Esophagus muscularis mucosa (tissue), 4 donors: ENCODE results near the gene OAS1. TPM values are rescaled to one million over a fixed set of nuclear protein-coding genes. Genes with fewer than 3 reads are reported as not detected.

Source experiments
- DNase-seq: peaks from one replicate; pipeline ENCODE4 v3.0.0-alpha.2; 2017; ENCODE audit errors: extremely low spot score
- H3K27ac ChIP-seq, 4 donors: fragments of 200-600 bp; sonication (generic); replicated peaks in 1 of 4; 1 replicate in 3 of 4; 2 replicates in 1 of 4; pipeline ENCODE4 v1.5.1; 2016 to 2019; ENCODE audit warnings: mild to moderate bottlenecking in 1 of 4
- H3K27me3 ChIP-seq, 4 donors: fragments of 200-600 bp; sonication (generic); one replicate each; pipeline versions ENCODE4 v1.5.1 to v1.6.0; 2016 to 2019
- H3K36me3 ChIP-seq, 4 donors: fragments of 200-600 bp; sonication (generic); one replicate each; pipeline ENCODE4 v1.5.1; 2016 to 2019
- H3K4me1 ChIP-seq, 4 donors: fragments of 200-600 bp; sonication (generic); one replicate each; pipeline ENCODE4 v1.5.1; 2016 to 2019
- H3K4me3 ChIP-seq, 4 donors: fragments of 200-600 bp; sonication (generic); 1 replicate in 2 of 4; 2 replicates in 2 of 4; pipeline ENCODE4 v1.5.1; 2016 to 2019; ENCODE audit warnings: mild to moderate bottlenecking in 4 of 4, moderate library complexity in 1 of 4
- H3K9me3 ChIP-seq, 4 donors: fragments of 200-600 bp; sonication (generic); 1 replicate in 3 of 4; 2 replicates in 1 of 4; pipeline ENCODE4 v1.5.1; 2016 to 2019
- CTCF ChIP-seq, 3 experiments: fragments of 200-600 bp in 2 of 3; fragments of 450-650 bp in 1 of 3; sonication (generic) in 2 of 3; IDR thresholded peaks; one replicate each; pipeline ENCODE4 v1.5.1; 2017 to 2019; ENCODE audit warnings: antibody characterized with exemption in 3 of 3, mild to moderate bottlenecking in 2 of 3, moderate library complexity in 1 of 3
- EP300 ChIP-seq: sonication (generic); formaldehyde crosslinking; IDR thresholded peaks from one replicate; pipeline ENCODE4 v1.6.1; 2017; ENCODE audit warnings: antibody characterized with exemption
- POLR2A ChIP-seq: fragments of 450-650 bp; IDR thresholded peaks from one replicate; pipeline ENCODE4 v1.6.1; 2017; ENCODE audit warnings: antibody characterized with exemption, moderate library complexity, mild to moderate bottlenecking, low read depth
- POLR2AphosphoS5 ChIP-seq, 2 donors: sonication (generic); formaldehyde crosslinking; IDR thresholded peaks; one replicate each; pipeline ENCODE4 v1.6.1; 2017; ENCODE audit warnings: antibody characterized with exemption in 2 of 2
- WGBS: methylation state at CpG from one replicate; pipeline ENCODE4 v1.1.5; 2018; 5-methylcytosine and 5-hydroxymethylcytosine counted together
- intact Hi-C: fragments of 100-400 bp; cut with DNase I; formaldehyde crosslinking; loops from one replicate; pipeline ENCODE4 v1.15.1; 2023
- total RNA-seq, 4 donors: library from RNA; depleted of rRNA; stranded (reverse); fragments of >200 nt; gene quantifications; one replicate each; pipeline versions ENCODE4 v1.1.0 to v1.2.1, GENCODE V29; 2016

Gene OAS1
- total RNA-seq, 4 donors from 2014 or later, result 9.9 to 10.4 (median 10.0) TPM

GRCh38 chr12:112965643-112966042 lies 58.9 kb downstream of the OAS1 start:
- Histone ChIP-seq H3K4me3 (no peak overlapping the region), H3K9me3 (no peaks in the 10 kb centered on the region), H3K27me3 (no peaks in the 10 kb centered on the region), H3K36me3 (peaks cover 12 to 100% (median 69%) of the 10 kb centered on the region in 4 donors), H3K4me1 (no peaks in the 10 kb centered on the region), H3K27ac (no peak overlapping the region)
- intact Hi-C loops, result no loop called here
- TF ChIP-seq POLR2A, result no peak
- no peak for TF ChIP-seq POLR2AphosphoS5 (IDR thresholded peaks at IDR 0.05)
- TF ChIP-seq EP300, result no peak
- TF ChIP-seq CTCF (IDR thresholded peaks at IDR 0.05), result no peak
- peak; percentile 78 for DNase-seq
- 89% methylated on average over 15 of the region's 15 CpGs for WGBS

- Histone ChIP-seq H3K36me3 (peaks cover 2 to 91% (median 60%) of the 10 kb centered on the region in 4 donors), H3K4me1 (peaks cover 0 to 9% (median 0%) of the 10 kb centered on the region in 4 donors), H3K4me3 (no peak overlapping the region), H3K27ac (no peak overlapping the region), H3K9me3 (no peaks in the 10 kb centered on the region), H3K27me3 (no peaks in the 10 kb centered on the region)
- WGBS, result no CpG with 5 or more reads among the region's 9 CpGs
- DNase-seq, result no peak
- intact Hi-C loops, result no loop called here
- TF ChIP-seq POLR2A (no peak), EP300 (no peak), CTCF (IDR thresholded peaks at IDR 0.05) (no peak), POLR2AphosphoS5 (IDR thresholded peaks at IDR 0.05) (no peak)
Measured at GRCh38 chr12:112967306-112967705, 60.5 kb downstream of the OAS1 start.

- no peak for DNase-seq
- H3K9me3 ChIP-seq, result no peaks in the 10 kb centered on the region
- H3K36me3 ChIP-seq, result peaks cover 0 to 86% (median 54%) of the 10 kb centered on the region in 4 donors
- H3K4me3 ChIP-seq, result no peak overlapping the region
- intact Hi-C loops, result no loop called here
- H3K4me1 ChIP-seq, result peaks cover 0 to 9% (median 0%) of the 10 kb centered on the region in 4 donors
- no peak overlapping the region for H3K27ac ChIP-seq
- WGBS, result 100% methylated on average over 3 of the region's 7 CpGs
- TF ChIP-seq POLR2A (no peak), CTCF (IDR thresholded peaks at IDR 0.05) (no peak), EP300 (no peak), POLR2AphosphoS5 (IDR thresholded peaks at IDR 0.05) (no peak)
- H3K27me3 ChIP-seq, result no peaks in the 10 kb centered on the region
Measured at GRCh38 chr12:112967858-112968257, 61.1 kb downstream of the OAS1 start.

Other genes starting within 250 kb of the OAS1 start
- under 1 TPM in 1 of 4 donors, not detected in 3; 0.17 TPM for gene RPH3A, start 115.2 kb upstream of the OAS1 start, total RNA-seq
- gene OAS3, start 31.5 kb downstream of the OAS1 start, total RNA-seq, result 1 to 10 TPM; 6.0 to 9.6 (median 9.2) TPM
- gene OAS2, start 71.6 kb downstream of the OAS1 start, total RNA-seq, result 1 to 10 TPM; 4.8 to 9.1 (median 7.4) TPM
- 1 to 10 TPM; 3.6 to 6.1 (median 4.9) TPM for gene DTX1, start 149.8 kb downstream of the OAS1 start, total RNA-seq
- under 1 TPM in 1 of 4 donors, not detected in 3; 0.17 TPM for gene RASAL1, start 228.8 kb downstream of the OAS1 start, total RNA-seq
- not detected for gene CFAP73, start 242.8 kb downstream of the OAS1 start, total RNA-seq